Measurements from ENCODE around the gene SLC10A4.

SLC10A4 gene

GRCh38 chr4:48462363-48462762 lies 20.8 kb upstream of the SLC10A4 start:
- Histone ChIP-seq H3K27ac (ENCODE audit: low read length) (no peak overlapping the region), H3K36me3 (replicated peaks; ENCODE audit: insufficient read depth, low read length) (no peaks in the 10 kb centered on the region), H3F3A (ENCODE audit: insufficient read depth, low read length) (no peaks in the 10 kb centered on the region), H3K4me1 (ENCODE audit: low read length) (no peaks in the 10 kb centered on the region), H3K79me2 (ENCODE audit: low read length) (no peaks in the 10 kb centered on the region), H3K27me3 (replicated peaks; ENCODE audit: insufficient read depth, low read length) (no peaks in the 10 kb centered on the region), H3K4me2 (ENCODE audit: low read depth, low read length) (no peak overlapping the region), H3K9me3 (replicated peaks; ENCODE audit: insufficient read depth, low read length) (no peaks in the 10 kb centered on the region), H3K4me3 (ENCODE audit: low read length) (no peak overlapping the region), H3K9ac (ENCODE audit: low read length) (no peak overlapping the region), H3K9me2 (replicated peaks; ENCODE audit: insufficient read depth, low read length) (no peaks in the 10 kb centered on the region), H4K20me1 (ENCODE audit: insufficient read depth, low read length) (no peaks in the 10 kb centered on the region), H2AFZ (ENCODE audit: low read length) (no peak overlapping the region)
- DNase-seq, result no peak
- TF ChIP-seq CTCF (IDR thresholded peaks at IDR 0.05; ENCODE audit: low read length) (no peak), EZH2 (optimal IDR thresholded peaks at IDR 0.05; ENCODE audit: low read depth, low read length) (no peak), EZH2phosphoT487 (IDR thresholded peaks at IDR 0.05; ENCODE audit: low read length) (no peak)

- no peaks in the 10 kb centered on the region for H3K9me2 ChIP-seq (replicated peaks; ENCODE audit: insufficient read depth, low read length)
- H3K27me3 ChIP-seq (replicated peaks; ENCODE audit: insufficient read depth, low read length), result no peaks in the 10 kb centered on the region
- no peak overlapping the region for H3K4me3 ChIP-seq (ENCODE audit: low read length)
- DNase-seq, result no peak
- H4K20me1 ChIP-seq (ENCODE audit: insufficient read depth, low read length), result no peaks in the 10 kb centered on the region
- H3K36me3 ChIP-seq (replicated peaks; ENCODE audit: insufficient read depth, low read length), result no peaks in the 10 kb centered on the region
- H2AFZ ChIP-seq (ENCODE audit: low read length), result no peak overlapping the region
- H3K27ac ChIP-seq (ENCODE audit: low read length), result no peak overlapping the region
- H3K4me2 ChIP-seq (ENCODE audit: low read depth, low read length), result no peak overlapping the region
- H3F3A ChIP-seq (ENCODE audit: insufficient read depth, low read length), result no peaks in the 10 kb centered on the region
- no peaks in the 10 kb centered on the region for H3K4me1 ChIP-seq (ENCODE audit: low read length)
- no peak overlapping the region for H3K9ac ChIP-seq (ENCODE audit: low read length)
- TF ChIP-seq EZH2phosphoT487 (IDR thresholded peaks at IDR 0.05; ENCODE audit: low read length), result no peak
- no peaks in the 10 kb centered on the region for H3K79me2 ChIP-seq (ENCODE audit: low read length)
- no peaks in the 10 kb centered on the region for H3K9me3 ChIP-seq (replicated peaks; ENCODE audit: insufficient read depth, low read length)
Measured at GRCh38 chr4:48467442-48467841, 15.7 kb upstream of the SLC10A4 start.

GRCh38 chr4:48467891-48468290 lies 15.3 kb upstream of the SLC10A4 start:
- Histone ChIP-seq H3K9me3 (replicated peaks; ENCODE audit: insufficient read depth, low read length) (no peaks in the 10 kb centered on the region), H3K36me3 (replicated peaks; ENCODE audit: insufficient read depth, low read length) (no peaks in the 10 kb centered on the region), H3K9ac (ENCODE audit: low read length) (no peak overlapping the region), H3K79me2 (ENCODE audit: low read length) (no peaks in the 10 kb centered on the region), H4K20me1 (ENCODE audit: insufficient read depth, low read length) (no peaks in the 10 kb centered on the region), H3K27ac (ENCODE audit: low read length) (no peak overlapping the region), H3K4me3 (ENCODE audit: low read length) (no peak overlapping the region), H3K9me2 (replicated peaks; ENCODE audit: insufficient read depth, low read length) (no peaks in the 10 kb centered on the region), H2AFZ (ENCODE audit: low read length) (no peak overlapping the region), H3K4me2 (ENCODE audit: low read depth, low read length) (no peak overlapping the region), H3K27me3 (replicated peaks; ENCODE audit: insufficient read depth, low read length) (no peaks in the 10 kb centered on the region), H3K4me1 (ENCODE audit: low read length) (no peaks in the 10 kb centered on the region), H3F3A (ENCODE audit: insufficient read depth, low read length) (no peaks in the 10 kb centered on the region)
- DNase-seq, result no peak
- no peak for TF ChIP-seq EZH2 (optimal IDR thresholded peaks at IDR 0.05; ENCODE audit: low read depth, low read length)
- TF ChIP-seq CTCF (IDR thresholded peaks at IDR 0.05; ENCODE audit: low read length), result no peak
- TF ChIP-seq EZH2phosphoT487 (IDR thresholded peaks at IDR 0.05; ENCODE audit: low read length), result no peak

GRCh38 chr4:48470137-48470536 lies 13.0 kb upstream of the SLC10A4 start:
- Histone ChIP-seq H3K79me2 (ENCODE audit: low read length) (no peaks in the 10 kb centered on the region), H3K4me1 (ENCODE audit: low read length) (no peaks in the 10 kb centered on the region), H3K9me2 (replicated peaks; ENCODE audit: insufficient read depth, low read length) (no peaks in the 10 kb centered on the region), H3K4me2 (ENCODE audit: low read depth, low read length) (no peak overlapping the region), H3K27me3 (replicated peaks; ENCODE audit: insufficient read depth, low read length) (no peaks in the 10 kb centered on the region), H2AFZ (ENCODE audit: low read length) (no peak overlapping the region), H3K4me3 (ENCODE audit: low read length) (no peak overlapping the region), H3K36me3 (replicated peaks; ENCODE audit: insufficient read depth, low read length) (no peaks in the 10 kb centered on the region), H3K9ac (ENCODE audit: low read length) (no peak overlapping the region), H3K9me3 (replicated peaks; ENCODE audit: insufficient read depth, low read length) (no peaks in the 10 kb centered on the region), H3K27ac (ENCODE audit: low read length) (no peak overlapping the region), H4K20me1 (ENCODE audit: insufficient read depth, low read length) (no peaks in the 10 kb centered on the region), H3F3A (ENCODE audit: insufficient read depth, low read length) (no peaks in the 10 kb centered on the region)
- DNase-seq, result no peak
- TF ChIP-seq EZH2 (optimal IDR thresholded peaks at IDR 0.05; ENCODE audit: low read depth, low read length), result no peak
- no peak for TF ChIP-seq CTCF (IDR thresholded peaks at IDR 0.05; ENCODE audit: low read length)
- no peak for TF ChIP-seq EZH2phosphoT487 (IDR thresholded peaks at IDR 0.05; ENCODE audit: low read length)
